HL-60 (cell line): Measurements from ENCODE around the gene KCTD19.

Experiments used
- TF ChIP-seq, protein P1 (sequence below): IDR thresholded peaks from one replicate; pipeline ENCODE4 v1.5.1; 2011; ENCODE audit warnings: low read length, control low read depth, inconsistent platforms; ENCODE audit not compliant: insufficient read depth
- TF ChIP-seq, protein P2 (sequence below): IDR thresholded peaks from 2 replicates; pipeline ENCODE4 v1.6.1; 2012; ENCODE audit warnings: low read depth; ENCODE audit not compliant: insufficient replicate concordance

DNA sequence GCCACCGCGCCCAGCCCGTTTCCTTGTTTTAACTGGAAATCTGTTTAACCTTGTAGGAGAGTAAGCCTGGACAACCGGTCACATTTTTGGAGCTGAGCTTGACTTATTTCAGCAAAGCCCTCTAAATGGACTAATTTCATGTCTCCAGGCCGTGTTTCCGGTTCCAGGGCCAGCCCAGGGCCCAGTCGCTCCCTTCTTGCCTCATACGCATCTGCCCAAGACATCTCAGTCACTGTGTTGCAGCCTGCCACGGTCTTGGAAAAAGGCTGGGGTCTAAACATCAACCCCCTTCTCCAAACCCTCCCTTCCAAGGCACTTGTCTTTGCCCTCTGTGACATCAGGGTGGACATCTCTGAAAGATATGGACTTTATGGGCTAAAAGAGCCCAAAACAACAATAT is 28.3 kb downstream of the KCTD19 start:
- TF ChIP-seq, protein P1, sequence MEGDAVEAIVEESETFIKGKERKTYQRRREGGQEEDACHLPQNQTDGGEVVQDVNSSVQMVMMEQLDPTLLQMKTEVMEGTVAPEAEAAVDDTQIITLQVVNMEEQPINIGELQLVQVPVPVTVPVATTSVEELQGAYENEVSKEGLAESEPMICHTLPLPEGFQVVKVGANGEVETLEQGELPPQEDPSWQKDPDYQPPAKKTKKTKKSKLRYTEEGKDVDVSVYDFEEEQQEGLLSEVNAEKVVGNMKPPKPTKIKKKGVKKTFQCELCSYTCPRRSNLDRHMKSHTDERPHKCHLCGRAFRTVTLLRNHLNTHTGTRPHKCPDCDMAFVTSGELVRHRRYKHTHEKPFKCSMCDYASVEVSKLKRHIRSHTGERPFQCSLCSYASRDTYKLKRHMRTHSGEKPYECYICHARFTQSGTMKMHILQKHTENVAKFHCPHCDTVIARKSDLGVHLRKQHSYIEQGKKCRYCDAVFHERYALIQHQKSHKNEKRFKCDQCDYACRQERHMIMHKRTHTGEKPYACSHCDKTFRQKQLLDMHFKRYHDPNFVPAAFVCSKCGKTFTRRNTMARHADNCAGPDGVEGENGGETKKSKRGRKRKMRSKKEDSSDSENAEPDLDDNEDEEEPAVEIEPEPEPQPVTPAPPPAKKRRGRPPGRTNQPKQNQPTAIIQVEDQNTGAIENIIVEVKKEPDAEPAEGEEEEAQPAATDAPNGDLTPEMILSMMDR: no peak
- TF ChIP-seq, protein P2, sequence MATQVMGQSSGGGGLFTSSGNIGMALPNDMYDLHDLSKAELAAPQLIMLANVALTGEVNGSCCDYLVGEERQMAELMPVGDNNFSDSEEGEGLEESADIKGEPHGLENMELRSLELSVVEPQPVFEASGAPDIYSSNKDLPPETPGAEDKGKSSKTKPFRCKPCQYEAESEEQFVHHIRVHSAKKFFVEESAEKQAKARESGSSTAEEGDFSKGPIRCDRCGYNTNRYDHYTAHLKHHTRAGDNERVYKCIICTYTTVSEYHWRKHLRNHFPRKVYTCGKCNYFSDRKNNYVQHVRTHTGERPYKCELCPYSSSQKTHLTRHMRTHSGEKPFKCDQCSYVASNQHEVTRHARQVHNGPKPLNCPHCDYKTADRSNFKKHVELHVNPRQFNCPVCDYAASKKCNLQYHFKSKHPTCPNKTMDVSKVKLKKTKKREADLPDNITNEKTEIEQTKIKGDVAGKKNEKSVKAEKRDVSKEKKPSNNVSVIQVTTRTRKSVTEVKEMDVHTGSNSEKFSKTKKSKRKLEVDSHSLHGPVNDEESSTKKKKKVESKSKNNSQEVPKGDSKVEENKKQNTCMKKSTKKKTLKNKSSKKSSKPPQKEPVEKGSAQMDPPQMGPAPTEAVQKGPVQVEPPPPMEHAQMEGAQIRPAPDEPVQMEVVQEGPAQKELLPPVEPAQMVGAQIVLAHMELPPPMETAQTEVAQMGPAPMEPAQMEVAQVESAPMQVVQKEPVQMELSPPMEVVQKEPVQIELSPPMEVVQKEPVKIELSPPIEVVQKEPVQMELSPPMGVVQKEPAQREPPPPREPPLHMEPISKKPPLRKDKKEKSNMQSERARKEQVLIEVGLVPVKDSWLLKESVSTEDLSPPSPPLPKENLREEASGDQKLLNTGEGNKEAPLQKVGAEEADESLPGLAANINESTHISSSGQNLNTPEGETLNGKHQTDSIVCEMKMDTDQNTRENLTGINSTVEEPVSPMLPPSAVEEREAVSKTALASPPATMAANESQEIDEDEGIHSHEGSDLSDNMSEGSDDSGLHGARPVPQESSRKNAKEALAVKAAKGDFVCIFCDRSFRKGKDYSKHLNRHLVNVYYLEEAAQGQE: no peak
